NCI-H1436 treated with DMSO at 0.1 percent for 48 hours (cell line): ENCODE data around the gene PTPRJ.
"Not testable (repeated sequence)": the region's sequence is repeated elsewhere in the genome, so short reads cannot be mapped to it uniquely, and the experiment has no call there.

Experiments
- DNase-seq: peaks from one replicate; lab custom pipeline; 2025; lab: John Stamatoyannopoulos, UW

The PTPRJ gene

DNA sequence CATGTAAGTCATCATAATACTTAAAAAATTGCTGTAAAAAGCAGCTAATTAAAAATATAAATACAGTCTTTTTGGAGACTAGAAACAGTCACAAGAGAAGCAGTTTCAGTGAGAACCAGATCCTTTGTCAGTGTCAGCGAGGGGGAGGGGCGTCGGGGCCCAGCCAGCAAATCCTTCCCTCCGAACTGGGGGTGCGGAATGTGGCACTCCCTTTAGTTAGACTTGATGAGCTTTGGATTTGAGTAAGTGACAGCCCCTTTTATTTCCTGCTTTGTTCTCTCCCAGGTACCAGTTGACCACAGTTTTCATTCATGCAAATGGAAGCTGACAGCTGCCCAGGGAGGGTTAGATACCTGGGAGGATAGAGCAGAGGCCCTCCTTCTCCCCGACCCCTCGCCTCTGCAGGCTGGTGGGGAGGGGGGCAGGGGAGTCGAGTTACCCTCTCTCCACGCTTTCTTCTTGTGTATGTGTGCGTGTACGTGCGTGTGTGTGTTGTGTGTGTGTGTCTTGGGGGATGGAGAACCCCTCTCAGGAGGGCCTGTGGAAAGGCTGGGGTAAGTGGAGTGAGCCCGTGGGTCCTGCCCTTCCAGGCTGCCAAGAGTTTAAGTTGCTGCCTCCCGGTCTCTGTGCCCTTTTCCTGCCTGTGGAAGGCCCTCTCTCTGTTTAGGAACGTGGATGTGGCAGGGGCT, 38.3 kb downstream of the PTPRJ start:
- DNase-seq, result no peak

- DNase-seq, result no peak
These were observed 38.8 kb downstream of the PTPRJ start for GRCh38 chr11:48019217-48019584.

DNA sequence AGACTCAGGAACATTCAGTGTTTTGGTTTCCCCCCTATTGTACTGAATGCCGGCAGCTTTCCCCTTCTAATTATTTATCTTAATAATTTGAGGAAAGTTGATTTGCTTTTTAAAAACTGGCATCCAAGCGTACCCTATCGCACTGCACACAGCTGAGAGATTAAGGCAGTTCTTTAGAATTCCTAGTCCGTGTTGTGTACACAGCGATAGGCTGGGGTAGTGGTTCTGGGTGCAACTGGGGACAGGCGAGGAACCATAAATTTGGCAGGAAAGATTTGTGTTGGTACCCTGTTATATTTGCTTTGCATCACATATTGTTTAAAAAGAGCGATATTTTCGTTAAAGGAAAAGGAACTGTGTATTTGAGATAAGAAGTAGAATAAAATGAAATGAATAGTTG, 39.2 kb downstream of the PTPRJ start:
- no peak for DNase-seq

- no peak for DNase-seq
These were observed 39.9 kb downstream of the PTPRJ start for GRCh38 chr11:48020092-48020755.

DNA sequence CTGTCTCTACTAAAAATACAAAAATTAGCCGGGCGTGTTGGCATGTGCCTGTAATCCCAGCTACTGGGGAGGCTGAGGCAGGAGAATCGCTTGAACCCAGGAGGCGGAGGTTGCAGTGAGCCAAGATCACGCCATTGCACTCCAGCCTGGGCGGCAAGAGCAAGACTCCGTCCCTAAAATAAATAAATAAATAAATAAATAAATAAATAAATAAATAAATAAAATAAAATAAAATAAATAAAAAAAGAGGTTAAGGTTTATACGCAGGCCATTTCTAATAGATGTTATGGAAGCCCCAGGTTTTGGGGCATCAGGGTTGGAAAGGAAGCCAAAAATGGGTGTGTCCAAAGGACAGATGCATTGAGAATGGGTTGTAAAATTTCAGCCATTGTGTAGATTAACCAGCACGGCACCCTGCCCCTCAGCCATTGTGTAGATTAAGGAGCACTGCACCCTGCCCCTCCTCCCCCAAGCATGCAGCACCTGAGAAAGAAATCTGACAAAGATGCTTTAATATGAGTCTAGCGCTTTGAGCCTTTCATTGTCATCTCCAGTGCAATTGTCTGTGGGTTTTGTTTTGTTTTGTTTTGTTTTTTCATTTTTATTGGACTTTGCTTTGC, 41.0 kb downstream of the PTPRJ start:
- DNase-seq, result not testable (repeated sequence)

DNA sequence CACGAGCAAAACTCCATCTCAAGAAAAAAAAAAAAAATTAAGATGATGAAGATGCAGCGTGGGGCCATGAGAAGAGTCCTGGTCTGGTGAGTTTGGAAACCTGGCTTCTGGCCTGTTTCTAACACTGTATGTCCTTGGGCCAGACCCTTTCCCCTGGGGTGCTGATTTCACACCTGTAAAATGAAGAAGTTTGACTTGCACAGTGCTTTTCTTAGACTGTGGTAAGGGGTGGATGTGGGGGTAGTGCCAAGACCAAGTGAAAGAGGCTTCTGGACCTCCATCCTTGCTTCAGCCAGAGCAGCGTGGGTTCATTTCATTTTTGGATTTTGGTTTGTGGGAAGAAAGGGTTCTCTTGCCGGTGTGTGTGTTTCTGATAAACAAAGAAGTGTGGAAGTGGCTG, 42.1 kb downstream of the PTPRJ start:
- no peak for DNase-seq

GRCh38 chr11:48023608-48024007, 43.2 kb downstream of the PTPRJ start:
- DNase-seq, result not testable (repeated sequence)

DNA sequence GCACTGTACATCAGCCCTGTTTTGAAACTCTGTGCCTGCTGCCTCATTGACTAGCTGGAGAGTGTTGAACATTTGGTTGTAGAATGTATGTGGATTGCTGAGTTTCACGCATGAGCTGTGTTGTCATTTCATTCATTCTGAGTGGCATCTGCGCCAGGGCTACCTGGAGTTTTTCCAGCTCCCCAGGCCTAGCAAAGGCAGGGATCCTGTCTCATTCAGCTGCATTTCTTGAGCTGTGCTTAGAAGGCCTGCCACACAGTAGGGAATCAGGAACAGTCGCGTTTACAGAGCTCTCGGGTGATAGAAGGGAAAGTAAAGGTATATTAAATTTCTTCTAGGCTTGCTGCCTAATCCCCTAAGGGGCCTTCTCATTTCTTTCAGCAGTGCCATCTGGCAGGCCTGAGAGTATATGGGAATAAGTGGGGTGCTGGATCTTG, 44.3 kb downstream of the PTPRJ start:
- no peak for DNase-seq

GRCh38 chr11:48025293-48025983, 45.1 kb downstream of the PTPRJ start:
- DNase-seq, result no peak

GRCh38 chr11:48025984-48026340, 45.6 kb downstream of the PTPRJ start:
- no peak for DNase-seq

- no peak for DNase-seq
These were observed 48.7 kb downstream of the PTPRJ start for GRCh38 chr11:48028914-48029680.

DNA sequence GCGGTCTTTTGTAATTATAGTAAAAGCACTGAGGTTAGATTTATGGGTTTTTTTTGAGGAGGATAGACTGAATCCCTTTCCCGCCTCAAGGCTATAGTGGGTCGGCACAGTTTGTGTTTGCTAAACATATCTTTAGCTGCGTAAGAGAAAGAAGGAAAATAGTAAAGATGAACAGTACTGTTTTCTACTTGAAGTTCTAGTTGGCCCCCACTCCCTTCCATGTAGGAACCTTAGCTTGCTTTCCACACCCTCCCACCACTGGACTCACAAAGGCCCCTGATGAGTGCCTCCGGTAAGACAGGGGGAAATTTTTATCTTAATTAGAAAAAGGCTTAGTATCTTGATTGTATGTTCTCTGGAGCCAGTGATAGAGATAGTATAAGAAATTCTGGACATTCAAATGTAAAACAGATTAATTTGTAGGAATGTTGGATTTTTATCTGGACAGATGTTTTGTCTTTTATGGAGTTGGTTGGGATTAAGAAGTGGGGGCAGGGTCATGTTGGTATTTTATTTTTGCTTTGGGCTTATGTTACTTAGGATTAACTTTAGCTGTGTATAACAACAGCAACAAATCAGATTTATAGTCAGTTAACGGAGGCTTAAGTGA, 49.4 kb downstream of the PTPRJ start:
- no peak for DNase-seq

GRCh38 chr11:48031602-48032001, 51.2 kb downstream of the PTPRJ start:
- DNase-seq, result no peak

DNA sequence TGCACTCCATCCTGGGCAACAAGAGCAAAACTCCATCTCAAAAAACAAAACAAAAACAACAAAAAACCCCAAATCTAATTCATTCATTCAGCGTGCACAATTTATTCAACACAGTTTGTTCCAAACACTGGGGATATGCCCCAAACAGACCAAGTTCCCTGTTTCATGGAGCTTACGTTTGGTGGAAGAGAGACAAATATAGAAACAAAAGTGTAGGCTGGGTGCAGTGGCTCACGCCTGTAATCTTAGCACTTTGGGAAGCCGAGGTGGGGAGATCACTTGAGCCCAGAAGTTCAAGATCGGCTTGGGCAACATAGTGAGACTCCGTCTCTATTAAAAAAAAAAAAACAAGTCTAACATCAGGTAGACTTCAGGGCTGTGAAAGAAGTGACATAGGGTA, 52.4 kb downstream of the PTPRJ start:
- DNase-seq, result no peak

- DNase-seq, result no peak
These were observed 53.6 kb downstream of the PTPRJ start for GRCh38 chr11:48033918-48034341.

GRCh38 chr11:48034926-48035871, 54.8 kb downstream of the PTPRJ start:
- no peak for DNase-seq

DNA sequence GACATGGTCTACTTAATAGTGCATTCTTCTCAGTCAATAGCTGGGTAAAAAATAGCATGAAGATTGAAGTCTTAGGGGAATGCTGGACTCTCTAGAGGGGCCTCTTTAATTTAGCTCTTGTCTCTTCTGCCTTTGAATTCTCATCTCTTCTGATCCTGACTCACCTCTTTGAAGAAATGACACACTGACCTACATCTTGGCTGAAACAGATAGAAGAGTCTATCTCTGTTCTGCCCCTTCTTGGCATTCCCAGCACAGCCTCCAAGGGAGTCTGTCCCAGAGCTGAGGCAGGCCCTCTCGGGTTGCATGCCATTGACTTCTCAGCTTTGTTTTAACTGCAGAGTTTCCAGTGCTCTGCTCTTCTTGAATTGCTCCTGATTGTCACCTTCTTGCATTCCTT, 55.7 kb downstream of the PTPRJ start:
- DNase-seq, result no peak

GRCh38 chr11:48036466-48036865, 56.1 kb downstream of the PTPRJ start:
- DNase-seq, result no peak

GRCh38 chr11:48037709-48038468, 57.5 kb downstream of the PTPRJ start:
- DNase-seq, result no peak
